Spleen (tissue), 7 donors: ENCODE measurements around the gene RBBP8NL.

Experiments used
- CTCF ChIP-seq, 11 experiments: fragments of 200-600 bp in 7 of 11; fragments of 450-650 bp in 4 of 11; sonication (generic) in 4 of 11; IDR thresholded peaks in 8 of 11; conservative IDR thresholded peaks in 3 of 11; 1 replicate in 7 of 11; 2 replicates in 4 of 11; pipeline versions ENCODE4 v1.4.0 to v1.8.0; 2016 to 2021; ENCODE audit warnings: antibody characterized with exemption in 11 of 11, inconsistent platforms in 4 of 11, mild to moderate bottlenecking in 1 of 11
- POLR2A ChIP-seq, 3 donors: fragments of 450-650 bp; IDR thresholded peaks; one replicate each; pipeline ENCODE4 v1.5.1; 2017; ENCODE audit warnings: antibody characterized with exemption in 3 of 3, mild to moderate bottlenecking in 1 of 3
- POLR2AphosphoS5 ChIP-seq, 3 donors: sonication (generic); formaldehyde crosslinking; IDR thresholded peaks; one replicate each; pipeline ENCODE4 v1.5.1; 2017; ENCODE audit warnings: antibody characterized with exemption in 3 of 3
- donor health status: DM: no; HTN: no; CAD: no; lungs with moderate emphysema.
- donor health status: DM: no; HTN: no; CAD: no.
- donor health status: DM: no; HTN: no; CAD: no.

- TF ChIP-seq POLR2A (IDR thresholded peaks at IDR 0.05) (no peak), CTCF (IDR thresholded peaks at IDR 0.05 in 8 of 11, conservative IDR thresholded peaks at IDR 0.05 in 3 of 11) (no peak), POLR2AphosphoS5 (IDR thresholded peaks at IDR 0.05) (no peak)
These were observed 18.1 kb downstream of the RBBP8NL start for GRCh38 chr20:62409086-62409853.
